ENCODE measurements around the gene PRG2. TPM values are rescaled to one million over a fixed set of nuclear protein-coding genes. Genes with fewer than 3 reads are reported as not detected.

The PRG2 gene
- total and polyA plus RNA-seq, 2 donors (not counting 1 experiment from before 2014, with no cell fraction given): 0.07 TPM; not detected in 1

DNA sequence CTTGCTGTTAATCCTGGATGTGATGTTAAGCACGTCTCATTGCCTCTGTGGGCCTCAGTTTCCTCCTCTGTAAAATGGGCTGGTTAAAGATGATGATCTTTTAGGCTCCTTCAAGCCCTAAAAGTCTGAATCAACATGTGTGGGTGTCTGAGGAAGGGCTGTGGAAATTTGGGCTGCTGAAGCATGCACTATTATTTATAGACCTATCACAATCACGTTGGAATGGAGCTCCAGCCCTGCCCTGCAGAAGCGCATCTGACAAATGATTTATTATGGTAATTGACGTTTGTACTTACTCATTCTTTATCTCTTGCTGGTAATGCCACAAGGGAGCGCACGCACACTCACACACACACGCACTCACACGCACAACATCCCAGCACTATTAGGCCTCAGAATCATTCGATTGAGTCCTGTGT, 31.9 kb downstream of the PRG2 start:
- Histone ChIP-seq H3K27ac (ENCODE audit: low read length in 2 of 2) (no peak overlapping the region), H3K9ac (ENCODE audit: low read length) (no peak overlapping the region), H3K36me3 (replicated peaks in 1 of 2; ENCODE audit: control extremely low read depth in 1 of 2, control insufficient read depth in 1 of 2, extremely low read depth in 1 of 2, insufficient read depth in 2 of 2, low read length in 1 of 2) (no peaks in the 10 kb centered on the region), H3K27me3 (replicated peaks in 1 of 4; ENCODE audit: control extremely low read depth in 1 of 4, control insufficient read depth in 3 of 4, insufficient read depth in 4 of 4, low read length in 3 of 4) (peaks cover 0 to 8% (median 2%) of the 10 kb centered on the region in 4 experiments), H3K9me3 (ENCODE audit: control extremely low read depth in 1 of 3, control insufficient read depth in 2 of 3, insufficient read depth in 1 of 3, low read length in 2 of 3) (no peaks in the 10 kb centered on the region), H2AFZ (ENCODE audit: insufficient read depth, low read depth, low read length, poor library complexity, severe bottlenecking) (no peak overlapping the region), H3K4me1 (ENCODE audit: control insufficient read depth in 2 of 2, insufficient read depth in 2 of 2, low read length in 2 of 2) (no peaks in the 10 kb centered on the region), H3K79me2 (ENCODE audit: control insufficient read depth, insufficient read depth, low read length) (no peaks in the 10 kb centered on the region), H3K4me3 (ENCODE audit: control extremely low read depth in 1 of 5, extremely low read depth in 1 of 5, insufficient read depth in 1 of 5, low read depth in 2 of 5, low read length in 4 of 5) (no peak overlapping the region), H4K20me1 (ENCODE audit: control insufficient read depth, insufficient read depth, low read length, poor library complexity, severe bottlenecking) (no peaks in the 10 kb centered on the region), H3K4me2 (replicated peaks; ENCODE audit: low read depth, low read length, poor library complexity, severe bottlenecking) (no peak overlapping the region)
- TF ChIP-seq, protein P1, sequence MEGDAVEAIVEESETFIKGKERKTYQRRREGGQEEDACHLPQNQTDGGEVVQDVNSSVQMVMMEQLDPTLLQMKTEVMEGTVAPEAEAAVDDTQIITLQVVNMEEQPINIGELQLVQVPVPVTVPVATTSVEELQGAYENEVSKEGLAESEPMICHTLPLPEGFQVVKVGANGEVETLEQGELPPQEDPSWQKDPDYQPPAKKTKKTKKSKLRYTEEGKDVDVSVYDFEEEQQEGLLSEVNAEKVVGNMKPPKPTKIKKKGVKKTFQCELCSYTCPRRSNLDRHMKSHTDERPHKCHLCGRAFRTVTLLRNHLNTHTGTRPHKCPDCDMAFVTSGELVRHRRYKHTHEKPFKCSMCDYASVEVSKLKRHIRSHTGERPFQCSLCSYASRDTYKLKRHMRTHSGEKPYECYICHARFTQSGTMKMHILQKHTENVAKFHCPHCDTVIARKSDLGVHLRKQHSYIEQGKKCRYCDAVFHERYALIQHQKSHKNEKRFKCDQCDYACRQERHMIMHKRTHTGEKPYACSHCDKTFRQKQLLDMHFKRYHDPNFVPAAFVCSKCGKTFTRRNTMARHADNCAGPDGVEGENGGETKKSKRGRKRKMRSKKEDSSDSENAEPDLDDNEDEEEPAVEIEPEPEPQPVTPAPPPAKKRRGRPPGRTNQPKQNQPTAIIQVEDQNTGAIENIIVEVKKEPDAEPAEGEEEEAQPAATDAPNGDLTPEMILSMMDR (IDR thresholded peaks at IDR 0.05): no peak
- no peak for TF ChIP-seq EZH2 (IDR thresholded peaks at IDR 0.05; ENCODE audit: borderline replicate concordance, insufficient read depth, low read depth, low read length, poor library complexity, severe bottlenecking)
- DNase-seq (no peak), ATAC-seq (ENCODE audit: low read depth) (no peak)
- intact Hi-C loops (cut with micrococcal nuclease): no loop called here
- Mint-ChIP-seq H3K4me3 (no peak overlapping the region), H3K27me3 (peaks cover 39% of the 10 kb centered on the region), H3K4me1 (no peaks in the 10 kb centered on the region), H3K9me3 (ENCODE audit: insufficient read depth) (no peaks in the 10 kb centered on the region), H3K27ac (no peak overlapping the region)
- POLR2A ChIA-PET: no interaction called here
- 92% methylated on average over 5 of the region's 9 CpGs for WGBS (ENCODE audit: insufficient coverage)
- CTCF ChIA-PET: interaction anchor here (1.1 to 1.5 kb wide), 3 partner anchors 8 to 11 kb away, joined by 4 read pairs; no protein-coding TSS in a partner anchor

DNA sequence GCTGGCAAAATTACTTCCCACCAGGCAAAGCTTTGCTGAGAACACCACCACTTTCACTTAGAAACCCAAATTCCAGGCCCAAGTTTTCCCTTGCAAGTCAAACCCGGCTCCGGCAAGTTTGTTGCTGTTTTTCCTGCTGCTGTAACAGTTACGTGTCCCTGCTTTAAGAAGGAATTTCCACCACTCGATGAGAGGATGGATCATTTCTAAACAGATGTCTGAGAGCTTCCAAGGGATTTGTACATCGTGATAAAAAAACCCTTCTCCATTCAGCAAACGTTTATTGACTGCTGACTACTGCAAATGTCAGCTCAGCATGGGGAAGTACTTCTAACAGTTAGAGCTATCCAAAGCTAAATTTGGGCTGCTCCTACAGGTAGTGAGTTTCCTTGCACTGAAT, 32.6 kb downstream of the PRG2 start:
- Mint-ChIP-seq H3K4me3 (no peak overlapping the region), H3K4me1 (no peaks in the 10 kb centered on the region), H3K9me3 (ENCODE audit: insufficient read depth) (no peaks in the 10 kb centered on the region), H3K27ac (no peak overlapping the region), H3K27me3 (peaks cover 38% of the 10 kb centered on the region)
- Histone ChIP-seq H3K79me2 (ENCODE audit: control insufficient read depth, insufficient read depth, low read length) (no peaks in the 10 kb centered on the region), H3K27me3 (replicated peaks in 1 of 4; ENCODE audit: control extremely low read depth in 1 of 4, control insufficient read depth in 3 of 4, insufficient read depth in 4 of 4, low read length in 3 of 4) (peaks cover 0 to 5% (median 1%) of the 10 kb centered on the region in 4 experiments), H3K4me3 (ENCODE audit: control extremely low read depth in 1 of 5, extremely low read depth in 1 of 5, insufficient read depth in 1 of 5, low read depth in 2 of 5, low read length in 4 of 5) (no peak overlapping the region), H2AFZ (ENCODE audit: insufficient read depth, low read depth, low read length, poor library complexity, severe bottlenecking) (no peak overlapping the region), H3K4me2 (replicated peaks; ENCODE audit: low read depth, low read length, poor library complexity, severe bottlenecking) (no peak overlapping the region), H3K4me1 (ENCODE audit: control insufficient read depth in 2 of 2, insufficient read depth in 2 of 2, low read length in 2 of 2) (no peaks in the 10 kb centered on the region), H3K36me3 (replicated peaks in 1 of 2; ENCODE audit: control extremely low read depth in 1 of 2, control insufficient read depth in 1 of 2, extremely low read depth in 1 of 2, insufficient read depth in 2 of 2, low read length in 1 of 2) (no peaks in the 10 kb centered on the region), H3K9ac (ENCODE audit: low read length) (no peak overlapping the region), H3K27ac (ENCODE audit: low read length in 2 of 2) (no peak overlapping the region), H3K9me3 (ENCODE audit: control extremely low read depth in 1 of 3, control insufficient read depth in 2 of 3, insufficient read depth in 1 of 3, low read length in 2 of 3) (no peaks in the 10 kb centered on the region), H4K20me1 (ENCODE audit: control insufficient read depth, insufficient read depth, low read length, poor library complexity, severe bottlenecking) (no peaks in the 10 kb centered on the region)
- 48% methylated on average over 2 of the region's 6 CpGs for WGBS (ENCODE audit: insufficient coverage)
- ChIA-PET CTCF (interaction anchor here (1.1 to 3.5 kb wide), 3 partner anchors 9 to 26 kb away, joined by 3 to 15 read pairs (median 4); no protein-coding TSS in a partner anchor), POLR2A (no interaction called here)
- intact Hi-C loops (cut with micrococcal nuclease): no loop called here
- no peak for TF ChIP-seq EZH2 (IDR thresholded peaks at IDR 0.05; ENCODE audit: borderline replicate concordance, insufficient read depth, low read depth, low read length, poor library complexity, severe bottlenecking)
- ATAC-seq (ENCODE audit: low read depth) (no peak), DNase-seq (no peak)

Measured in B cell (primary cell).